Vagina (tissue), 2 donors: ENCODE measurements around the gene TET2. TPM values are rescaled to one million over a fixed set of nuclear protein-coding genes. Genes with fewer than 3 reads are reported as not detected.

Experiments used
- DNase-seq, 2 donors: peaks; one replicate each; pipeline ENCODE4 v3.0.0-alpha.2; 2017; ENCODE audit errors: extremely low spot score in 2 of 2
- H3K27ac ChIP-seq: fragments of 200-600 bp; sonication (generic); one replicate; pipeline ENCODE4 v1.5.1; 2019
- H3K27me3 ChIP-seq: fragments of 200-600 bp; sonication (generic); one replicate; pipeline ENCODE4 v1.5.1; 2019
- H3K36me3 ChIP-seq, 2 donors: fragments of 200-600 bp; sonication (generic); one replicate each; pipeline ENCODE4 v1.5.1; 2017 to 2019
- H3K4me1 ChIP-seq: fragments of 200-600 bp; sonication (generic); one replicate; pipeline ENCODE4 v1.5.1; 2019
- H3K4me3 ChIP-seq, 2 donors: fragments of 200-600 bp; sonication (generic); 1 replicate in 1 of 2; 2 replicates in 1 of 2; pipeline ENCODE4 v1.5.1; 2016 to 2019
- H3K9me3 ChIP-seq: fragments of 200-600 bp; sonication (generic); one replicate; pipeline ENCODE4 v1.5.1; 2019
- CTCF ChIP-seq, 3 experiments: fragments of 450-650 bp in 2 of 3; fragments of 200-600 bp in 1 of 3; sonication (generic) in 1 of 3; IDR thresholded peaks; one replicate each; pipeline ENCODE4 v1.5.1; 2017 to 2019; ENCODE audit warnings: antibody characterized with exemption in 3 of 3, mild to moderate bottlenecking in 2 of 3, moderate library complexity in 2 of 3
- POLR2A ChIP-seq, 2 donors: fragments of 450-650 bp; IDR thresholded peaks; one replicate each; pipeline ENCODE4 v1.6.1; 2017; ENCODE audit warnings: antibody characterized with exemption in 2 of 2, mild to moderate bottlenecking in 2 of 2, moderate library complexity in 2 of 2
- POLR2AphosphoS5 ChIP-seq, 2 donors: sonication (generic); formaldehyde crosslinking; IDR thresholded peaks; one replicate each; pipeline ENCODE4 v1.9.0; 2017; ENCODE audit warnings: antibody characterized with exemption in 2 of 2, mild to moderate bottlenecking in 2 of 2, low read depth in 1 of 2; ENCODE audit not compliant: insufficient read depth in 1 of 2
- intact Hi-C: fragments of 100-400 bp; cut with DNase I; formaldehyde crosslinking; loops from one replicate; pipeline ENCODE4 v1.15.1; 2023
- total RNA-seq: library from RNA; depleted of rRNA; stranded (reverse); fragments of >200 nt; gene quantifications from one replicate; pipeline ENCODE4 v1.2.3, GENCODE V29; 2016

TET2 gene
- total RNA-seq, 1 donor from 2014 or later: 31.9 TPM

DNA sequence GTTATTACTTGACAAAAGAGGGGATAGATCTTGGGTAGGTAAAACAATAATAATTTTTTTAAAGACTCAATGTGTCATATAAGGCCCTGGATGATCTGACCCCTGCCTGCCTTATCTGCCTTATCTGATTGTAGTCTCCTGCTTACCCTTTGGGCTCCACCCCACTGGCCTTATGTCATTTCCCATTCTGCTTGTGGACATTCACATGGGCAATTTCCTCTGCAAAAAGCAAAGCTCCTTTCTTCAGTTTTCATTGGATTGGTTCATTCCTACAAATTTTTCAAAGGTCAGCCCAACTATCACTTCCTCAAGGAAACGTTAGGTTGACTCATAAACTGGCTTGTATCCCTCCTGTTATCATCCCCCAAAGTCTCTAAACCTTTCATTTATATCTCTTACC lies 15.7 kb upstream of the TET2 start:
- intact Hi-C loops: no loop called here
- H3K36me3 ChIP-seq: no peaks in the 10 kb centered on the region
- no peak overlapping the region for H3K27ac ChIP-seq
- DNase-seq: no peak
- no peaks in the 10 kb centered on the region for H3K4me1 ChIP-seq
- TF ChIP-seq POLR2AphosphoS5 (IDR thresholded peaks at IDR 0.05; ENCODE audit: insufficient read depth in 1 of 2, low read depth in 1 of 2): no peak
- TF ChIP-seq CTCF (IDR thresholded peaks at IDR 0.05): no peak
- no peak for TF ChIP-seq POLR2A (IDR thresholded peaks at IDR 0.05)
- H3K4me3 ChIP-seq: no peak overlapping the region
- no peaks in the 10 kb centered on the region for H3K9me3 ChIP-seq
- H3K27me3 ChIP-seq: no peaks in the 10 kb centered on the region

DNA sequence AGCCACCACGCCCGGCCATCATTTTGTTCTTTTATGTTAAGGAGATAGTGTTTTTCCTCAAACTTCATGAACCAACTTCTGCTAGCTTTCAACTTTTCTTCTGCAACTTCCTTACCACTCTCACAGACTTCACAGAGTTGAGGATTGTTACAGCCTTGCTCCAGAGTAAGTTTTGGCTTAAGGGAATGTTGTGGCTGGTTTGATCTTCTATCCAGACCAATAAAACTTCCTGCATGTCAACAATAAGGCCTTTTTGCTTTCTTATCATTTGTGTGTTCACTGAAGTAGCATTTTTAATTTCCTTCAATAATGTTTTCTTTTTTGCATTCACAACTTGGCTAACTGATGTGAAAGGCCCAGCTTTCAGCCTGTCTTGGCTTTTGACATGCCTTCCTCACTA lies 12.7 kb upstream of the TET2 start:
- H3K4me3 ChIP-seq: no peak overlapping the region
- H3K4me1 ChIP-seq: no peaks in the 10 kb centered on the region
- no peaks in the 10 kb centered on the region for H3K27me3 ChIP-seq
- no peaks in the 10 kb centered on the region for H3K36me3 ChIP-seq
- no peak overlapping the region for H3K27ac ChIP-seq
- intact Hi-C loops: no loop called here
- no peaks in the 10 kb centered on the region for H3K9me3 ChIP-seq
- no peak for DNase-seq
- TF ChIP-seq POLR2AphosphoS5 (IDR thresholded peaks at IDR 0.05; ENCODE audit: insufficient read depth in 1 of 2, low read depth in 1 of 2) (no peak), CTCF (IDR thresholded peaks at IDR 0.05) (no peak)

DNA sequence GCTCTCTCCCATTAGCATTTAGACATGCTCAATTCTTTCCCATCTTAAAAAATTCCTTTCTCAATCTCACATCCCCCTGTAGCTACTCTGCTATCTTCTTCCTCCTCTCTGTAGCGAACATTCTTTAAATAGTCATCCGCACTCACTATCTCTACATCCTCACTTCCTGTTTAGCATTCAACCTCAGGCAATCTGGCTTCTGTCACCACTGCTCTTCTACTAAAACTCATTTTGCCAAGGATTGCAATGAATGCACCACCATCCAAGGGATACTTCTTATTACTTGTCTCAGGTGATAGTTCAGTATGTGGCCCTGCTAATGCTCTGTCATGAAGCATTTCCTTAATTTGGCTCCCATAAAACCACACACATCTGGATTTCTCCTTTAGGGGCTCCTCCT lies 10.9 kb upstream of the TET2 start:
- no peaks in the 10 kb centered on the region for H3K4me1 ChIP-seq
- no peaks in the 10 kb centered on the region for H3K36me3 ChIP-seq
- H3K27me3 ChIP-seq: no peaks in the 10 kb centered on the region
- no peak for DNase-seq
- H3K27ac ChIP-seq: no peak overlapping the region
- no peaks in the 10 kb centered on the region for H3K9me3 ChIP-seq
- intact Hi-C loops: no loop called here
- no peak overlapping the region for H3K4me3 ChIP-seq
- no peak for TF ChIP-seq POLR2AphosphoS5 (IDR thresholded peaks at IDR 0.05; ENCODE audit: insufficient read depth in 1 of 2, low read depth in 1 of 2)
- TF ChIP-seq POLR2A (IDR thresholded peaks at IDR 0.05): no peak
- TF ChIP-seq CTCF (IDR thresholded peaks at IDR 0.05): no peak

- Histone ChIP-seq H3K4me3 (no peak overlapping the region), H3K36me3 (no peaks in the 10 kb centered on the region), H3K27ac (no peak overlapping the region), H3K9me3 (no peaks in the 10 kb centered on the region), H3K4me1 (no peaks in the 10 kb centered on the region), H3K27me3 (no peaks in the 10 kb centered on the region)
- DNase-seq: no peak
- intact Hi-C loops: no loop called here
- TF ChIP-seq POLR2AphosphoS5 (IDR thresholded peaks at IDR 0.05; ENCODE audit: insufficient read depth in 1 of 2, low read depth in 1 of 2) (no peak), CTCF (IDR thresholded peaks at IDR 0.05) (no peak), POLR2A (IDR thresholded peaks at IDR 0.05) (no peak)
These were observed 9.4 kb upstream of the TET2 start for GRCh38 chr4:105137121-105137875.

GRCh38 chr4:105139646-105140045 lies 7.0 kb upstream of the TET2 start:
- no peak overlapping the region for H3K4me3 ChIP-seq
- intact Hi-C loops: no loop called here

More at GRCh38 chr4:105139646-105140045, 7.0 kb upstream of the TET2 start:
- DNase-seq: no peak
- no peaks in the 10 kb centered on the region for H3K9me3 ChIP-seq
- no peak overlapping the region for H3K27ac ChIP-seq
- no peaks in the 10 kb centered on the region for H3K4me1 ChIP-seq
- no peaks in the 10 kb centered on the region for H3K36me3 ChIP-seq
- no peaks in the 10 kb centered on the region for H3K27me3 ChIP-seq
- no peak for TF ChIP-seq POLR2AphosphoS5 (IDR thresholded peaks at IDR 0.05; ENCODE audit: insufficient read depth in 1 of 2, low read depth in 1 of 2)
- no peak for TF ChIP-seq POLR2A (IDR thresholded peaks at IDR 0.05)
- TF ChIP-seq CTCF (IDR thresholded peaks at IDR 0.05): no peak
